ENCODE measurements around the gene SETBP1. TPM values are rescaled to one million over a fixed set of nuclear protein-coding genes. Genes with fewer than 3 reads are reported as not detected.

Gene SETBP1
- polyA plus RNA-seq, 1 experiment = 0.71 TPM

- H3K9me3 ChIP-seq (ENCODE audit: control insufficient read depth, insufficient read depth, low read length) = no peaks in the 10 kb centered on the region; the same call in 1 of the 2 replicates
- DNase-seq (ENCODE audit: low read depth, low spot score) = no peak
- H3K27ac ChIP-seq (ENCODE audit: low read depth, low read length) = no peak overlapping the region
- peaks cover 2% of the 10 kb centered on the region for H3K27me3 ChIP-seq (ENCODE audit: control insufficient read depth, insufficient read depth, low read length)
- TF ChIP-seq, protein P1, sequence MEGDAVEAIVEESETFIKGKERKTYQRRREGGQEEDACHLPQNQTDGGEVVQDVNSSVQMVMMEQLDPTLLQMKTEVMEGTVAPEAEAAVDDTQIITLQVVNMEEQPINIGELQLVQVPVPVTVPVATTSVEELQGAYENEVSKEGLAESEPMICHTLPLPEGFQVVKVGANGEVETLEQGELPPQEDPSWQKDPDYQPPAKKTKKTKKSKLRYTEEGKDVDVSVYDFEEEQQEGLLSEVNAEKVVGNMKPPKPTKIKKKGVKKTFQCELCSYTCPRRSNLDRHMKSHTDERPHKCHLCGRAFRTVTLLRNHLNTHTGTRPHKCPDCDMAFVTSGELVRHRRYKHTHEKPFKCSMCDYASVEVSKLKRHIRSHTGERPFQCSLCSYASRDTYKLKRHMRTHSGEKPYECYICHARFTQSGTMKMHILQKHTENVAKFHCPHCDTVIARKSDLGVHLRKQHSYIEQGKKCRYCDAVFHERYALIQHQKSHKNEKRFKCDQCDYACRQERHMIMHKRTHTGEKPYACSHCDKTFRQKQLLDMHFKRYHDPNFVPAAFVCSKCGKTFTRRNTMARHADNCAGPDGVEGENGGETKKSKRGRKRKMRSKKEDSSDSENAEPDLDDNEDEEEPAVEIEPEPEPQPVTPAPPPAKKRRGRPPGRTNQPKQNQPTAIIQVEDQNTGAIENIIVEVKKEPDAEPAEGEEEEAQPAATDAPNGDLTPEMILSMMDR (IDR thresholded peaks at IDR 0.05; ENCODE audit: low read depth, low read length) = no peak
- POLR2A ChIA-PET = no interaction called here
- CTCF ChIA-PET = no interaction called here
- H3K4me3 ChIP-seq (ENCODE audit: low read depth, low read length) = no peak overlapping the region
Observed at GRCh38 chr18:44815108-44815507, 134.4 kb downstream of the SETBP1 start.

DNA sequence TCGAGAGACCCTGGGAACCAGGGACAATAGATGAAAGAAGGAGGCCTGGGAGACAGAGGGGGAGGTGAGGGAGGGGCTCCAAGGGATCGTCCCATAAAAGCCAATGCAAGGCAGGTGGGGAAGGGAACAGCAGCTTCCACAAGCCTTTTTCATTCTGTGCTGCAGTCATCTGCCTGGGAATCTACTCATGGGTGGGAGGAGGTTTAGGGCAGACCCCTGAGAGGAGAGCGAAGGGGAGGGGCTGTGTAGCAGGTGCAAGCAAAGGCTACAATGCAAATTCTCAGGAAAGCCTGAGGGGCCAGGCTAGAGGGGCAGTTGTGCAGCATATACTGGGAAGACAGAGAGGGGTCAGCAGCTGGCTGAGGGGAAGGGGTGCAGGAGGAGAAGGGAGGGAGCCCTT, 135.4 kb downstream of the SETBP1 start:
- DNase-seq (ENCODE audit: low read depth, low spot score) = no peak
- no peak overlapping the region for H3K27ac ChIP-seq (ENCODE audit: low read depth, low read length)
- H3K27me3 ChIP-seq (ENCODE audit: control insufficient read depth, insufficient read depth, low read length) = peaks cover 2% of the 10 kb centered on the region
- H3K9me3 ChIP-seq (ENCODE audit: control insufficient read depth, insufficient read depth, low read length) = no peaks in the 10 kb centered on the region; the same call in 1 of the 2 replicates
- no peak overlapping the region for H3K4me3 ChIP-seq (ENCODE audit: low read depth, low read length)
- ChIA-PET CTCF (interaction anchor here (0.6 kb wide), 1 partner anchor 113 kb away, joined by 4 read pairs; no protein-coding TSS in a partner anchor), POLR2A (no interaction called here)
- TF ChIP-seq, protein P1 (IDR thresholded peaks at IDR 0.05; ENCODE audit: low read depth, low read length) = no peak

DNA sequence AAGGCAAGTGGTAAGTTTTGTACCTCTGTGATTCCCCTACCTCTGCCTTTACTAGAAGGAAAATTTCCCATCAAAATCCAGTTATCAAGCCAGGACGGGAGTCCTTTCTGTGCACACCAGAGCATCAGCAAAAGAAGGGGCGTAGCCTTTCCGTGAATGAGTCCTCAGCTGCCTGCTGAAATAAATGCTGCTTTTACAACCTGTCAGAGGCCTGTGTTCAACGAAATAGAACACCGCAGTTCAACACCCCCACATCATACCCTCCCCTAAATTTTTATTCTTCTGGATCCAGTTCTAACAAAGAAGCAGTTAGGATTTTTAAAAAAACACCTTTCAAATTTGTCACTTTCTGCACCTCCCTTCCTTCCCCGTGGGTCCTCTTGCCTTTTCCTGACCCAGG, 135.8 kb downstream of the SETBP1 start:
- ChIA-PET CTCF (interaction anchor here (0.6 kb wide), 1 partner anchor 113 kb away, joined by 4 read pairs; no protein-coding TSS in a partner anchor), POLR2A (no interaction called here)
- H3K27ac ChIP-seq (ENCODE audit: low read depth, low read length) = no peak overlapping the region
- DNase-seq (ENCODE audit: low read depth, low spot score) = no peak
- TF ChIP-seq, protein P1 (IDR thresholded peaks at IDR 0.05; ENCODE audit: low read depth, low read length) = no peak
- H3K27me3 ChIP-seq (ENCODE audit: control insufficient read depth, insufficient read depth, low read length) = peaks cover 2% of the 10 kb centered on the region
- no peak overlapping the region for H3K4me3 ChIP-seq (ENCODE audit: low read depth, low read length)
- H3K9me3 ChIP-seq (ENCODE audit: control insufficient read depth, insufficient read depth, low read length) = no peaks in the 10 kb centered on the region; the same call in 1 of the 2 replicates

- TF ChIP-seq, protein P1 (IDR thresholded peaks at IDR 0.05; ENCODE audit: low read depth, low read length) = no peak
- POLR2A ChIA-PET = no interaction called here
- no peak overlapping the region for H3K27ac ChIP-seq (ENCODE audit: low read depth, low read length)
- H3K27me3 ChIP-seq (ENCODE audit: control insufficient read depth, insufficient read depth, low read length) = peaks cover 2% of the 10 kb centered on the region
- CTCF ChIA-PET = no interaction called here
- no peaks in the 10 kb centered on the region; the same call in 1 of the 2 replicates for H3K9me3 ChIP-seq (ENCODE audit: control insufficient read depth, insufficient read depth, low read length)
- DNase-seq (ENCODE audit: low read depth, low spot score) = no peak
- no peak overlapping the region for H3K4me3 ChIP-seq (ENCODE audit: low read depth, low read length)
Observed at GRCh38 chr18:44817831-44818473, 137.3 kb downstream of the SETBP1 start.

- ChIA-PET POLR2A (no interaction called here), CTCF (no interaction called here)
- TF ChIP-seq, protein P1 (IDR thresholded peaks at IDR 0.05; ENCODE audit: low read depth, low read length) = no peak
- Histone ChIP-seq H3K4me3 (ENCODE audit: low read depth, low read length) (no peak overlapping the region), H3K9me3 (ENCODE audit: control insufficient read depth, insufficient read depth, low read length) (no peaks in the 10 kb centered on the region; the same call in 1 of the 2 replicates), H3K27ac (ENCODE audit: low read depth, low read length) (no peak overlapping the region), H3K27me3 (ENCODE audit: control insufficient read depth, insufficient read depth, low read length) (no peaks in the 10 kb centered on the region)
- DNase-seq (ENCODE audit: low read depth, low spot score) = no peak
Observed at GRCh38 chr18:44818668-44819403, 138.1 kb downstream of the SETBP1 start.

All from AG04450 (cell line).